B cell (primary cell): ENCODE measurements around the gene NUDT9. TPM values are rescaled to one million over a fixed set of nuclear protein-coding genes. Genes with fewer than 3 reads are reported as not detected.

ENCODE experiments used
- ATAC-seq: fragments of 200-7000 bp; cut with Tn5 transposase; one replicate; pipeline ENCODE4 v1.10.0; 2021; ENCODE audit warnings: low read depth, mild to moderate bottlenecking, moderate number of reproducible peaks, moderate library complexity
- CTCF ChIA-PET: fragments of 350-600 bp; sonication (Branson Sonifier 250); formaldehyde crosslinking; loops from one replicate; lab custom pipeline; 2021; ENCODE audit warnings: antibody characterized with exemption, inconsistent platforms; lab: Charles Lee
- POLR2A ChIA-PET: fragments of 350-600 bp; sonication (Branson Sonifier 250); formaldehyde crosslinking; loops from one replicate; lab custom pipeline; 2021; ENCODE audit warnings: antibody characterized with exemption; lab: Charles Lee
- DNase-seq: peaks from one replicate; pipeline ENCODE4 v3.0.0; 2013
- H2AFZ ChIP-seq: 2 replicates; pipeline ENCODE4 v1.6.1; 2012; ENCODE audit warnings: mild to moderate bottlenecking, low read depth, low read length; ENCODE audit not compliant: insufficient read depth, poor library complexity, severe bottlenecking
- H3K27ac ChIP-seq, 2 donors: 1 replicate in 1 of 2; 2 replicates in 1 of 2; pipeline ENCODE4 v1.5.1; 2012 to 2013; ENCODE audit warnings: low read length in 2 of 2, mild to moderate bottlenecking in 2 of 2, moderate library complexity in 1 of 2
- H3K27me3 ChIP-seq, 4 experiments: fragments of 200-600 bp in 1 of 4; sonication (generic) in 1 of 4; replicated peaks in 1 of 4; 1 replicate in 2 of 4; 2 replicates in 2 of 4; pipeline versions ENCODE4 v1.6.1 to v1.7.0; 2013 to 2016; ENCODE audit warnings: low read length in 3 of 4, mild to moderate bottlenecking in 2 of 4, mixed read lengths in 1 of 4, moderate library complexity in 1 of 4; ENCODE audit not compliant: insufficient read depth in 4 of 4, control insufficient read depth in 3 of 4; ENCODE audit errors: control extremely low read depth in 1 of 4
- H3K36me3 ChIP-seq, 2 experiments: replicated peaks in 1 of 2; 1 replicate in 1 of 2; 2 replicates in 1 of 2; pipeline versions ENCODE4 v1.6.1 to v1.7.1; 2013; ENCODE audit warnings: low read length in 1 of 2; ENCODE audit not compliant: insufficient read depth in 2 of 2, control insufficient read depth in 1 of 2; ENCODE audit errors: control extremely low read depth in 1 of 2, extremely low read depth in 1 of 2
- H3K4me1 ChIP-seq, 2 donors: fragments of 200-600 bp in 1 of 2; sonication (generic) in 1 of 2; 1 replicate in 1 of 2; 2 replicates in 1 of 2; pipeline versions ENCODE4 v1.5.1 to v1.6.1; 2013 to 2017; ENCODE audit warnings: low read length in 2 of 2; ENCODE audit not compliant: control insufficient read depth in 2 of 2, insufficient read depth in 2 of 2
- H3K4me2 ChIP-seq: replicated peaks from 2 replicates; pipeline ENCODE3; 2012; ENCODE audit warnings: mild to moderate bottlenecking, low read depth, low read length; ENCODE audit not compliant: poor library complexity, severe bottlenecking
- H3K4me3 ChIP-seq, 5 experiments: fragments of 200-600 bp in 1 of 5; sonication (generic) in 1 of 5; 1 replicate in 3 of 5; 2 replicates in 2 of 5; pipeline versions ENCODE4 v1.5.1 to v1.7.0; 2011 to 2016; ENCODE audit warnings: low read length in 4 of 5, mild to moderate bottlenecking in 4 of 5, low read depth in 2 of 5, control low read depth in 1 of 5, moderate library complexity in 1 of 5; ENCODE audit not compliant: insufficient read depth in 1 of 5; ENCODE audit errors: control extremely low read depth in 1 of 5, extremely low read depth in 1 of 5
- H3K79me2 ChIP-seq: fragments of 200-600 bp; sonication (generic); one replicate; pipeline ENCODE4 v1.6.0; 2016; ENCODE audit warnings: low read length; ENCODE audit not compliant: control insufficient read depth, insufficient read depth
- H3K9ac ChIP-seq: fragments of 200-600 bp; sonication (generic); 2 replicates; pipeline ENCODE4 v1.6.1; 2017; ENCODE audit warnings: mild to moderate bottlenecking, low read length, moderate library complexity
- H3K9me3 ChIP-seq, 3 donors: one replicate each; pipeline versions ENCODE4 v1.6.1 to v1.7.1; 2013; ENCODE audit warnings: low read length in 2 of 3; ENCODE audit not compliant: control insufficient read depth in 2 of 3, insufficient read depth in 1 of 3; ENCODE audit errors: control extremely low read depth in 1 of 3
- H4K20me1 ChIP-seq: 2 replicates; pipeline ENCODE4 v1.6.0; 2012; ENCODE audit warnings: mild to moderate bottlenecking, low read length; ENCODE audit not compliant: insufficient read depth, control insufficient read depth, poor library complexity, severe bottlenecking
- H3K27ac Mint-ChIP-seq: one replicate; pipeline ENCODE4 v1.8.0; 2021; ENCODE audit warnings: mixed read lengths
- H3K27me3 Mint-ChIP-seq: one replicate; pipeline ENCODE4 v1.8.0; 2021; ENCODE audit warnings: mixed read lengths
- H3K4me1 Mint-ChIP-seq: one replicate; pipeline ENCODE4 v1.8.0; 2021; ENCODE audit warnings: mixed read lengths
- H3K4me3 Mint-ChIP-seq: one replicate; pipeline ENCODE4 v1.8.0; 2021; ENCODE audit warnings: mixed read lengths
- H3K9me3 Mint-ChIP-seq: one replicate; pipeline ENCODE4 v1.8.0; 2022; ENCODE audit warnings: mixed read lengths; ENCODE audit not compliant: insufficient read depth
- CTCF ChIP-seq: fragments of 200-600 bp; IDR thresholded peaks from one replicate; pipeline ENCODE4 v1.8.0; 2022; ENCODE audit warnings: antibody characterized with exemption, mild to moderate bottlenecking
- EZH2 ChIP-seq: IDR thresholded peaks from 2 replicates; pipeline ENCODE4 v1.6.1; 2012; ENCODE audit warnings: borderline replicate concordance, low read depth, mild to moderate bottlenecking, moderate library complexity, low read length; ENCODE audit not compliant: insufficient read depth, poor library complexity, severe bottlenecking
- WGBS: methylation state at CpG from one replicate; pipeline ENCODE4 v1.1.5; 2013; ENCODE audit warnings: missing lambda C conversion rate; ENCODE audit not compliant: insufficient coverage; 5-methylcytosine and 5-hydroxymethylcytosine counted together
- intact Hi-C: fragments of 100-400 bp; cut with micrococcal nuclease; formaldehyde crosslinking; loops from one replicate; pipeline ENCODE4 v1.10.0; 2022
- polyA plus RNA-seq: library from polyadenylated mRNA; depleted of rRNA; stranded (reverse); fragments of >200 nt; gene quantifications from 2 replicates; pipeline ENCODE4 v1.2.3, GENCODE V29; 2012
- total RNA-seq, 2 donors: library from RNA; stranded (reverse); fragments of 120-200 nt in 1 of 2; gene quantifications; 1 replicate in 1 of 2; 2 replicates in 1 of 2; pipeline versions ENCODE4 v1.2.3 to v1.2.4, GENCODE V29; 2013 to 2022

The NUDT9 gene
- total and polyA plus RNA-seq, 2 donors (not counting 1 experiment from before 2014, with no cell fraction given) = 10.0 to 17.5 TPM

GRCh38 chr4:87426865-87427517, 4.6 kb downstream of the NUDT9 start:
- CTCF ChIA-PET = no interaction called here
- no peak for TF ChIP-seq CTCF
- TF ChIP-seq EZH2 = no peak
- H3K4me1 Mint-ChIP-seq = peaks cover 56% of the 10 kb centered on the region
- no peaks in the 10 kb centered on the region for H3K27me3 Mint-ChIP-seq
- POLR2A ChIA-PET = no interaction called here
- H3K9me3 ChIP-seq = no peaks in the 10 kb centered on the region
- H3K4me1 ChIP-seq = peaks cover 9 to 18% of the 10 kb centered on the region in 2 donors
- no peak overlapping the region for H3K9ac ChIP-seq
- H3K36me3 ChIP-seq = no peaks in the 10 kb centered on the region
- peaks cover 78% of the 10 kb centered on the region for H3K79me2 ChIP-seq
- no peak overlapping the region for H3K4me3 Mint-ChIP-seq
- no peak overlapping the region for H3K4me2 ChIP-seq
- H4K20me1 ChIP-seq = peaks cover 5% of the 10 kb centered on the region
- H3K9me3 Mint-ChIP-seq = no peaks in the 10 kb centered on the region
- no peak overlapping the region for H2AFZ ChIP-seq
- no CpG with 5 or more reads among the region's 3 CpGs for WGBS
- intact Hi-C loops = no loop called here
- no peak for DNase-seq
- H3K4me3 ChIP-seq = no peak overlapping the region
- H3K27me3 ChIP-seq = no peaks in the 10 kb centered on the region
- no peak overlapping the region for H3K27ac Mint-ChIP-seq
- H3K27ac ChIP-seq = no peak overlapping the region
- no peak for ATAC-seq

GRCh38 chr4:87427518-87427868, 5.1 kb downstream of the NUDT9 start:
- no peak for TF ChIP-seq CTCF
- no peak for TF ChIP-seq EZH2
- Histone ChIP-seq H3K4me1 (peaks cover 9 to 17% of the 10 kb centered on the region in 2 donors), H3K27ac (no peak overlapping the region), H3K9ac (no peak overlapping the region), H3K79me2 (peaks cover 77% of the 10 kb centered on the region), H3K36me3 (no peaks in the 10 kb centered on the region), H2AFZ (no peak overlapping the region), H3K27me3 (no peaks in the 10 kb centered on the region), H3K4me3 (no peak overlapping the region), H3K9me3 (no peaks in the 10 kb centered on the region), H3K4me2 (no peak overlapping the region), H4K20me1 (peaks cover 5% of the 10 kb centered on the region)
- DNase-seq (no peak), ATAC-seq (no peak)
- CTCF ChIA-PET = no interaction called here
- POLR2A ChIA-PET = no interaction called here
- peaks cover 53% of the 10 kb centered on the region for H3K4me1 Mint-ChIP-seq
- no CpG with 5 or more reads among the region's 1 CpG for WGBS
- intact Hi-C loops = no loop called here
- no peaks in the 10 kb centered on the region for H3K9me3 Mint-ChIP-seq
- no peak overlapping the region for H3K4me3 Mint-ChIP-seq
- no peak overlapping the region for H3K27ac Mint-ChIP-seq
- H3K27me3 Mint-ChIP-seq = no peaks in the 10 kb centered on the region
